GM11168 (cell line): Measurements from ENCODE around the gene PCGF6.
"Not testable (repeated sequence)": the region's sequence is repeated elsewhere in the genome, so short reads cannot be mapped to it uniquely, and the experiment has no call there.

Experiments
- in situ Hi-C: fragments of 300-500 bp; cut with MboI; formaldehyde crosslinking; loops from one replicate; pipeline ENCODE4 v1.12.0; 2022; ENCODE audit warnings: low sequenced_read_pairs; ENCODE audit not compliant: unreplicated experiment

PCGF6 gene, protein sequence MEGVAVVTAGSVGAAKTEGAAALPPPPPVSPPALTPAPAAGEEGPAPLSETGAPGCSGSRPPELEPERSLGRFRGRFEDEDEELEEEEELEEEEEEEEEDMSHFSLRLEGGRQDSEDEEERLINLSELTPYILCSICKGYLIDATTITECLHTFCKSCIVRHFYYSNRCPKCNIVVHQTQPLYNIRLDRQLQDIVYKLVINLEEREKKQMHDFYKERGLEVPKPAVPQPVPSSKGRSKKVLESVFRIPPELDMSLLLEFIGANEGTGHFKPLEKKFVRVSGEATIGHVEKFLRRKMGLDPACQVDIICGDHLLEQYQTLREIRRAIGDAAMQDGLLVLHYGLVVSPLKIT

DNA sequence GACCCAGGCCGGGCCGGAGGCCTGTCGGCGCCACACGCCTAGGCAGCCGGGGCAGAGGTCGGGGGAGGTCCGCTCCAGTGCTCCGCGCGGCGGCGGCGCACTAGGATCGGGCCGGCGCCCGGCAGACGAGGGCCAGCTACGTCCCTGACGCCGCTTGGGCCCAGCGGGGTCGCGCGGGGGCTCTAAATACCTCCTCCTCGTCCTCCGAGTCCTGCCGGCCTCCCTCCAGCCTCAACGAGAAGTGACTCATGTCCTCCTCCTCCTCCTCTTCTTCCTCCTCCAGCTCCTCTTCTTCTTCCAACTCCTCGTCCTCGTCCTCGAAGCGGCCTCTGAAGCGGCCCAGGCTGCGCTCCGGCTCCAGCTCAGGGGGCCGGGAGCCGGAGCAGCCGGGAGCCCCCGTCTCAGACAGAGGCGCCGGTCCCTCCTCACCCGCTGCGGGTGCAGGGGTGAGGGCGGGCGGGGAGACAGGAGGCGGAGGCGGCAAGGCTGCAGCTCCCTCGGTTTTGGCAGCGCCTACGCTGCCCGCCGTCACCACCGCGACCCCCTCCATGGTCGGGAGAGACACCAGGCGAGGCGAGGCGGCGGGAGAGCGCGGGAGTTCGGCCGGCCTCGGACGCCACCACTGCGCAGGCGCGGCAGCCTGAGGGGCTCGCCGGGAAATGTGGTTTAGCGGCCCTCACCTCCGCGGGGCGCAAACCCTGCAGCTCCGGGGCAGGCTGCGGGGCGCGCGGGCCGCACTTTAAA lies at the start of gene PCGF6:
PCGF6 (minus strand) TSS at position 624 of the 744 bp plus-strand sequence; CDS start at position 550, 74 bp downstream.
- in situ Hi-C loops = no loop called here

DNA sequence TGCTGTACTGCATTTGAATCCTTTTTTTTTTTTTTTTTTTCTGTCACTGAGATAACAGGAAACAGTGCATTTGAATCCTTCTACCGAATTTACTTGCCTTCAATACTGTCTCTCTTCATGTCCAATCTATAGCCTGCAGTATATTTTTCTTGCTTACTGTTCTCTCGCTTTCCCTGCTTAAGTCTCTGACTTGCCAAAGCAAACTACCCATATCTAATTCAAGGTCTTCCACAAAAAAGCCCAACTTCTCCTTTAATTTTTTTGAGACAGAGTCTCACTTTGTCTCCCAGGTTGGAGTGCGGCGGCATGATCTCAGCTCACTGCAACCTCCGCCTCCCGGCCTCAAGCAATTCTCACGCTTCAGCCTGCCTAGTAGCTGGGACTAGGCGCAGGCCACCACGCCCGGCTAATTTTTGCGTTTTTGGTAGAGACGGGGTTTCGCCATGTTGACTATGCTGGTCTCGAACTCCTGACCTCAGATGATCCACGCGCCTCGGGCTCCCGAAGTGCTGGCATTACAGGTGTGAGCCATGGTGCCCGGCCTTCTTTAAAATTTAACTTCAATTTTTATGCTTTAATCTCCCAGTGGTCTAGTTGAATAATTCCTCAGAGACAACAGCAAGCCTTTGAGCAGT lies 46.4 kb upstream of the PCGF6 start:
- in situ Hi-C loops = no loop called here

DNA sequence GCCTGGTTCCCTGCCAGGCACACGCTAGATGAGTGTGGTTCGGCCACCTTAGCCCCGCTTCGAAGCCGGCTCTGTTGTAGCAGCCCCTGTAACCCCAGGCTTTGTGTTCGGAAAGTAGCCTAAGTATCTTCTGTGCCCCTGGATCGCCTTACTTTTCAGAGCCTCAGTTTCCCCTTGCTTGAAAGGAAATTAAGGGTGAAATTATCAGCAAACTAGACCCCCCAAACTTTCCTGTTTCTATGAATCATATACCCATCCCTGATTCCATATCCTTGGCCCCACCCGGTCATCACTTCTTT lies 45.8 kb upstream of the PCGF6 start:
- in situ Hi-C loops = no loop called here

DNA sequence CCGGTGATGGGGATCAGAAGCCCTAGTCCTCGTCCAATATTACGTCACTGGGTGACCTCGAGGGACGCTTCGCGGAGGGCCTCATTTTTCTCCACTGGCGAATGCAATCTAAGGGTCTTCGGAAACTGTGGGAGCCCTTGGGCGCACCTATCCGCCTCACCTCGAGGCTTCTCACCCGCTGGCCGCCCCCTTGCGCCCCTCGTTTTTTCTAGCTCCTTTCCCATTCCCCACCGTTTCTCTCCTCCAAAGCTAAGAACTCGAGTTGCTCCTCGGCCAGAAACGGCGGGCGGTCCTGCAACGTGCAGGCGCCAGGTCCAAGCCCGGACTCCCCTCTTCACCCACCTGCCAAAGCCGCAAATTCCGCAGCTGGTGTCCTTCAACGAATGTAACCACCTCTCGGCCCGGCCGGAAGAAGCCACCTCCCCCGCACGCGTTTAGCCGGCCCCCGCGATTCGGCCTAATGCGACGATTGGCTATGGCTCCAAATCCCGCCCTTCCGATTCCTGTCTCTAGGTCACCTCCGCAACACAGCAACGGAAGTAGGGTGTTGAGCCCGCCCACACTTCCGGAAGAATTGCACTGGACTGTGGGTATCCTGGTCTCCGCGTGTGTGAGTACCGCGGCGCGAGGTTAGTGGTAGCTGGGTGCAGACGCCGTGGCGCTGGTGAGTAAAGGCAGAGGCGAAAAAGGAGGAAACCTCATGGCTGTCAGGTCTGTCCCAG lies 45.3 kb upstream of the PCGF6 start, which contains the start of the genes ATP5MK and PDCD11:
ATP5MK (minus strand) TSS at position 409 of the 722 bp plus-strand sequence. CDS start 4,018 bp downstream, outside the sequence.
PDCD11 (plus strand) TSS at position 560 of the 722 bp plus-strand sequence. CDS start 1,801 bp downstream, outside the sequence.
- in situ Hi-C loops = no loop called here

DNA sequence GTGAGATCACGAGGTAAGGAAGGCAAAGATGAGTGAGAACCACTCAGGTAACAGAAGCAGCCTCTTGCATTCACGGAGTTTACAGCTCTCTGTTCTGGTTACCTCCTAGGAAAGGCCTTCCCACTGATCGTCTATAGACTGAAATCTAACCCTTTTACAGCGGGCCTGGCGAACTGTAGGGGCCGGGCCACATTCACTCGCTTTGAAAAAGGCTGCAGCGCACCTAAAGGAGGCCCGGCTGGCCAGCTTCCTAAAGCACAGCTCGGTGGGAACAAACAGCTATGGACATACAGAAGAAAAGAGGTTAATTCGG lies 44.8 kb upstream of the PCGF6 start:
- in situ Hi-C loops = no loop called here

DNA sequence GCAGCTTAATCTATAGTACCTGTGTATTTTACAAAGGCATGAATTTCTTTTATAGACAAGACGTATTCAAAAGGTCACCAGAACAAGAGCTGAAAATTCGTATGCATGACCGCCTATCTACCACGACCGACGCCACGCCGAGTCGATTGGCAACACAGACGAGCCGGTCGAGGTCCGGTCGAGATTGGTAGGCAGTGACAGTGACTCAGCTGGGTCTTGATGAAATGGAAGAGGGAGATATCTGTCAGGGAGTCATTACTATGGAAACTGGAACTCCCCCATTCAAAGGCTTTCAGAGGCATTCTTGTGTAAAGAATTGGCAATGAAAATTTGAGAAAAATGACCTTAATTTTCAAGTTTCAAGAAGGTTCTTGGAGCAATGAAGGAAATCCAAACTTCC lies 43.2 kb upstream of the PCGF6 start:
- in situ Hi-C loops = no loop called here

DNA sequence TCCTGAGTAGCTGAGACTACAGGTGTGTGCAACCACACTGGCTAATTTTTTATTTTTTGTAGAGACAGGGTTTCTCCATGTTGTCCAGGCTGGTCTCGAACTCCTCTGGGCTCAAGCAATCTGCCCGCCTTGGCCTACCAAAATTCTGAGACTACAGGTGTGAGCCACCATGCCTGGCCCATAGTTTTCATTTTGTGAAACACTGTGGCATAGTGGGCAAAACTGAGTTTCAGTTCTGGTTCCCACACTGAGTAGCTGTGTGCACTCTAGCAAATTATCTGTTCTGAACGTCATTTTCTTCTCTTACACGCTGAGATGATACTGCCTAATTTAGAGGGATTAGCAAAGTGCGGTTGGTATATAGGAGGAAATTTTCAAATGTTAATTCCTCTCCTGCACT lies 31.8 kb upstream of the PCGF6 start:
- in situ Hi-C loops = no loop called here

DNA sequence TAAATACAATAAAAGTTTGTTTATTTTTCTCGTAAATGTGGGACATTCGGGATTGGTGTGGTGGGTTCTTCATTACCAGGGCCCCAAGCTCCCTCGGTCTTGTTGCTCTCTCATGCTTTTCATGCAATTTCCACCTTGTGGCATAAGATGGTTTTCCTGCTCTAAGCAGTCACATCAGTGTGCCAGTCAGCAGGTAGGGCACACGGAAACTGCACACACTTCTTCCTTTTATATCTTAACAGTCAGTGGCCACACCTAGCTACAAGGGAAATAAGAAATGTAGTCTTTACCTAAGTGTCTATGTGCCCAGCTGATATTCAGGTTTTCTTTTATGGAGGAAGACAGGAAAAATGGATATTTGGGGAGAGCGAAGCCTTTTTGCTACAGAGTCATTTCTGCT lies 23.3 kb upstream of the PCGF6 start:
- in situ Hi-C loops = no loop called here

DNA sequence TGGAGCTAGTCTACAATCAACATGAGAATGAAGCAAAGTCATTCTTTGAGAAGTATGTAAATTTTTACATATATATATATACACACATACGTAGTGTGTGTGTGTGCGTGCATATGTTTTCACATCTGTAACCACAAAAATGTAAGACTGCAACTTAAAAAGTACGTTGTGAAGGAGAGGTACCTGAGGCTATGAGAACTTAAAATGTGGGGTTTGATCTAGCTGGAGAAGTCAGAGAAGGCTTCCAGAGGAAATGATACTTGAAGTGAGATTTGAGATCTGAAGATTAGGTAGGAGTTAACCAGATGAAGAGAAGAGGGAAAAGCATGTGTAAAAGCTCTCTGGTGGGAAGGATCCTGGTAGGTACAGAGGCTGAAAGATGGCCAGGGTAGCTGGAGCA lies 22.6 kb upstream of the PCGF6 start:
- in situ Hi-C loops = no loop called here

DNA sequence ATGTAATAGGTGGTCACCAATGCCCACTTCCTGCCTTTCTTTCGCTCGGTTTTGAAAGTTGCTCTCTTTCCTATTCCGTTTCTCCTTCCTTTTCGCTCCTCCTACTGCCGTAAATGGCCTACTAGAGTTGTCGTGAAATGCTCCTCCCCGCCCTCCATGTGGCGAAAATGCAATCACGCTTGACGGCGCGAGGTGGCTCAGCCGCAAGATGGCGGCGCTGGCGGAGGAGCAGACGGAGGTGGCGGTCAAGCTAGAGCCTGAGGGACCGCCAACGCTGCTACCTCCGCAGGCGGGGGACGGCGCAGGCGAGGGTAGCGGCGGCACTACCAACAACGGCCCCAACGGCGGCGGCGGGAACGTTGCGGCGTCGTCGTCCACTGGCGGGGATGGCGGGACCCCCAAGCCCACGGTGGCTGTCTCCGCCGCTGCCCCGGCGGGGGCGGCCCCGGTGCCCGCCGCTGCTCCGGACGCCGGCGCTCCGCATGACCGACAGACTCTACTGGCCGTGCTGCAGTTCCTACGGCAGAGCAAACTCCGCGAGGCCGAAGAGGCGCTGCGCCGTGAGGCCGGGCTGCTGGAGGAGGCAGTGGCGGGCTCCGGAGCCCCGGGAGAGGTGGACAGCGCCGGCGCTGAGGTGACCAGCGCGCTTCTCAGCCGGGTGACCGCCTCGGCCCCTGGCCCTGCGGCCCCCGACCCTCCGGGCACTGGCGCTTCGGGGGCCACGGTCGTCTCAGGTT lies 17.0 kb upstream of the PCGF6 start, which contains the start of gene TAF5:
TAF5 (plus strand) TSS at position 195 of the 737 bp plus-strand sequence; CDS start at position 209, 14 bp downstream.
- in situ Hi-C loops = no loop called here

DNA sequence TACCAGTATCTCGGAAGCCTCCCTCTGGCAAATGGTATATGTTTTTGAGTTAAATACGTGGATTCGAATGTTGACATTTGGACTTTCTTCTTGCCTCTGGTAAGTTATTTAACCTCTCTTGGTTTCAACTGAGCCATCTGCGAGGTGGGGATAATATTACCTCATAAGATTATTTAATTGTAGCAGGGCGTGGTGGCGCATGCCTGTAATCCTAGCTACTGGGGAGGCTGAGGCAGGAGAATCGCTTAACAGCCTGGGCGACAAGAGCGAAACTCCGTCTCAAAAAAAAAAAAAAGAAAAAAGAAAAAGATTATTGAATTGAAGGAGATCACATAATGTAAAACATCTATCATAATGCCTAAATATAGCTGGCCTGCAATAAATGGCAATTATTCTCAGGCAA lies 16.4 kb upstream of the PCGF6 start:
- in situ Hi-C loops = no loop called here

DNA sequence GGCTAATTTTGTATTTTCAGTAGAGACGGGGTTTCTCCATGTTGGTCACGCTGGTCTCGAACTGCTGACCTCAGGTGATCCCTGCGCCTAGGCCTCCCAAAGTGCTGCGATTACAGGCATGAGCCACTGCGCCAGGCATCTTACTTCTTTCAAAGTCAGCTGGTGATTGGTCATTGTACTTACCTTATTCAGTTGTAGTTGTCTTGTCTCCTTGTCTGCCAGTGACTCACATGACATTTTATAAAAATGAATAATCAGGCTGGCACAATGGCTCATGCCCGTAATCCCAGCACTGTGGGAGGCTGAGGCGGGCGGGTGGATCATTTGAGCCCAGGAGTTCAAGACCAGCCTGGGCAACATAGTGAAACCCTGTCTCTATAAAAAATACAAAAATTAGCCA lies 9.9 kb upstream of the PCGF6 start:
- in situ Hi-C loops = not testable (repeated sequence)

DNA sequence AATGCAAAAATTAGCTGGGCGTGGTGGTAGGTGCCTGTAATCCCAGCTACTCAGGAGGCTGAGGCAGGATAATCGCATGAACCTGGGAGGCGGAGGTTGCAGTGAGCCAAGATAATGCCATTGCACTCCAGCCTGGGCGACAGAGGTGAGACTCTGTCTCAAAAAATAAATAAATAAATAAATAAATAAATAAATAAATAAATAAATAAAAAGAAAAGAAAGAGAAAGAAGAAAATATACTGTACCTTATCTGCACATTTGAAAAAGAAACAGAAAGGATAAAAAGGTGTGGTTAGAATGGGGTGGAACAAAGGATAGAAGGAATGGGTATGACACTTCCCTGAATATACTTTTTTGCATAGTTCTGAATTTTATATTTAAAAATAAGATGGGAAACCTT lies 8.6 kb upstream of the PCGF6 start:
- in situ Hi-C loops = not testable (repeated sequence)

DNA sequence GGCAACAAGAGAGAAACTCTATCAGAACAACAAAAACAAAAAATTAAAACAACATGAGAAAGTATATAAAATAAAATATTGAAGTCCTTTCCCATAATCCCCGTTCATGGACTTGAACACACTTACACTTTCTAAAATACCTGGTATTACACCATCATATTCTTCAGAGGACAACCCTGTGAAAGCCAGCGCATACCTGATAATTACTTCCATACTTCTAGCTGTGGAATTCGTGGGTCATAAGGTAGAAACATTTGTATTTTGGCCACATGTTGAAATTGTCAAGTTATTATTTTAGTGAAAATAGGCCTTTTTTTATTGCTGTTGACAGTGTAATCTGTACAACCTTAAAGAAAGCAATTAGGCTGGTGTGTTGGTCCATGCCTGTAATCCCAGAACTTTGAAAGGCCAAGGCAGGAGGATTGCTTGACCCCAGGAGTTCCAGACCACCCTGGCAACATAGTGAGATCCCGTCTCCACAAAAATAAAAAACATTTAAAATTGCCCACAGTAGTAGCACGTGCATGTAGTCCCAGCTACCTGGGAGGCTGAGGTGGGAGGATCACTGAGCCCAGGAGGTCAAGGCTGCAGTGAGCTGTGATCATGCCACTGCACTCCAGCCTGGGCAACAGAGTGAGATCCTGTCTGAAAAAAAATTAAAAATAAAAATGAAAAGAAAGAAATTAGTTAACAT lies 5.1 kb upstream of the PCGF6 start:
- in situ Hi-C loops = no loop called here

DNA sequence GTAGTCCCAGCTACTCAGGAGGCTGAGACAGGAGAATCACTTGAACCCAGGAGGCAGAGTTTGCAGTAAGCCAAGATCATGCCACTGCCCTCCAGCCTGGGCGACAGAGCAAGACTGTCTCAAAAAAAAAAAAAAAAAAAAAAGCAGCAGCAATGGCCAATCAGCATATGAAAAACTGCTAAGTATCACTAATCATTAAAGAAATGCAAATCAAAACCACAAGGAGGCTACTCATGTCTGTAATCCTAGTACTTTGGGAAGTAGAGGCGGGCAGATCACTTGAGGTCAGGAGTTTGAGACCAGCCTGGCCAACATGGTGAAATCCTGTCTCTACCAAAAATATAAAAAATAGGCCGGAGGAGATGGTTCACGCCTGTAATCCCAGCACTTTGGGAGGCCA lies 3.6 kb upstream of the PCGF6 start:
- in situ Hi-C loops = not testable (repeated sequence)

DNA sequence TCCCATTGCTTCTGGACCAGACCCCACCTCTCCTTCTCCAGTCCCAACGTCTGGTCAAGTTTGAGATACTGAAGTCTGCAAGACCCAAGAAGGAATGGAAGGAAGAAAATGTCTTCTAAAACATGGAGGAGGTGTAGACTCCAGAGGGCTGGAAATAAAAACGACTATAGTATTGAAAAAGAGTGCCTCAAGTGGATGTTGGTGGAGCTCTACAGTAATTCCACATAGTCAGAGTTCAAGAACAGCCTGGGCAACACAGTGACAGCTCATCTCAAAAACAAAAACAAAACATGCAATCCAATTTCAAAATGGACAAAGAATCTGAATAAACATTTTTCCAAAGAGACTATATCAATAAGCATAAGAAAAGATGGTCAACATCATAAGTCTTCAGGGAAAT lies 2.3 kb upstream of the PCGF6 start:
- in situ Hi-C loops = no loop called here

DNA sequence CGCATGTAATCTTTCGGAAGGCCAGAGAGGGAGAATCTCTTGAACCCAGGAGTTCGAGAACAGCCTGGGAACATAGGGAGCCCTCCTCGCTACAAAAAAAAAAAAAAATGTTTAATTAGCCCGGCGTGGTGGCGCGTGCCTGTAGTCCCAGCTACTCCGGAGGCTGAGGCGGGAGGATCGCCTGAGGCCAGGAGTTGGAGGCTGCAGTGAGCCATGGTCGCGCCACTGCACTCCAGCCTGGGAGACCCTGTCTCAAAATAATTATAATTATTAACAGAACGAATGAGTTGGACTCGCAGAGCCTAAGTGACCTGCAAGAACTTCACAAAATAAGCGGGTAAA lies 794 bp downstream of the PCGF6 start:
- in situ Hi-C loops = no loop called here

DNA sequence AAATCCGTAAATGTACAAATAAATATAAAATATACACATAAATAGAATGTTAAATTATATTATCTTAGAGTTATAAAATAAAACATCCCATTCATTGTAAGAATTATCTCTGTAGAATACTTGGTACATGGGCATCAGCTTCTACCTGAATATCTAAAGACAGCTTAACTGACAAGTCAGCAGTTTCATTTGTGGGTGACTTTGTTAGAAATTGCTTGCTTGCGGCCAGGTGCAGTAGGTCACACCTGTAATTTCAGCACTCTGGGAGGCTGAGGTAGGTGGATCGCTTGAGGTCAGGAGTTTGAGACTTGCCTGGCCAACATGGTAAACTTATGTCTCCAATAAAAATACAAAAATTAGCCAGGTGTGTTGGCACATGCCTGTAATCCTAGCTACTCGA lies 14.6 kb downstream of the PCGF6 start:
- in situ Hi-C loops = no loop called here

DNA sequence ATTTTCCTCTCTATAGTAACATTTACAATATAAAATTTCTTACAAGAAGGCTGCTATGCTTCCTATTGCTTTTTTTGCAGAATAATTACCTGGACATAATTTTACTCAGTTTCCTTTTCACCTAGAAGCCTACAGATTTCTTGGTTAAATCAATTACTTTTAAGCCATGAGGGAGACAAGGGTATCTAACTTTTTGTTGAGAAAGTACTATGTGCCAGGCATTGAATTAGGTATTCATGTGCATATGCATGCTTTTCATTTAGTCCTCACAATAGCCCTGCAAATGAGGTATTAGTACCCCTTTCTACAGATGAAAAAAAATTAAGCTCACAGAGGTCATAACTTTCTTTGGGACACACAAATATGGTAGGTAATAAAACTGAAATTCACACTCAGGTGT lies 16.4 kb downstream of the PCGF6 start:
- in situ Hi-C loops = no loop called here
